NCI-H2196 (cell line): ENCODE measurements around the gene CYP2C19.
"Not testable (repeated sequence)": the region's sequence is repeated elsewhere in the genome, so short reads cannot be mapped to it uniquely, and the experiment has no call there.

Experiments used
- DNase-seq: peaks from one replicate; lab custom pipeline; 2025; ENCODE audit not compliant: unreplicated experiment; lab: John Stamatoyannopoulos, UW

The CYP2C19 gene

GRCh38 chr10:94878649-94879048, 116.2 kb downstream of the CYP2C19 start:
- no peak for DNase-seq

DNA sequence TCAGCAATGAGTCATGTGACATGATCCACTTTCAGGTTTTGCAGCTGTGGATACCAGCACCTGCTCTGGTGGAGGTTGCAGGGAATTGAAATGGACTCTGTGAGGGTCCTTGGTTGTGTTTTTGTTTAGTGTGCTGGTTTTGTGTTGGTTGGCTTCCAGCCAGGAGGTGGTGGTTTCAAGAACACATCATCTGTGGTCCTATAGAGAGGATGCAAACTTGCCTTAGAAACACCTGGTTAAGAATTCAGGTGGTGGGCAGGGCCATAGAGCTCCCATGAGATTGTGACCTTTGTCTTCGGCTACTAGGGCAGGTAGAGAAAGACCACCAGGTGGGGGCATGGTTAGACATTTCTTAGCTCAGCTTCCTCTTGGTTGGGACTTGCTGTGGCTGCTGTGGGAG, 116.7 kb downstream of the CYP2C19 start:
- DNase-seq: no peak

DNA sequence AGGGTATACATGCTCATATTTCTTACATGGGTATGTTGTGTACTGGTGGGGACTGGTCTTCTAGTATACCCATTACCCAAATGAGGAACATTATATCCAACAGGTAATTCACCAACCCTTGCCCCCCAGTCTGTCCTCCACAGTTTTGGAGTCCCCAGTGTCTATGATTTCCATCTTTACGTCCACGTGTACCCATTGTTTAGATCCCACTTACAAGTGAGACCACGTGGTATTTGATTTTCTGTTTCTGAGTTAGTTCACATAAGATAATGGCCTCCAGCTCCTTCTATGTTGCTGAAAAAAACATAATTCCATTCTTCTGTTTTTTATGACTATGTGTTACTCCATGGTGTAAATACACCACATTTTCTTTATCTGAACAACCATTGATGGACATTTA, 126.6 kb downstream of the CYP2C19 start:
- DNase-seq: no peak

GRCh38 chr10:94890264-94891022, 128.0 kb downstream of the CYP2C19 start:
- DNase-seq: no peak

- DNase-seq: not testable (repeated sequence)
Observed at GRCh38 chr10:94898414-94898813, 135.9 kb downstream of the CYP2C19 start.

DNA sequence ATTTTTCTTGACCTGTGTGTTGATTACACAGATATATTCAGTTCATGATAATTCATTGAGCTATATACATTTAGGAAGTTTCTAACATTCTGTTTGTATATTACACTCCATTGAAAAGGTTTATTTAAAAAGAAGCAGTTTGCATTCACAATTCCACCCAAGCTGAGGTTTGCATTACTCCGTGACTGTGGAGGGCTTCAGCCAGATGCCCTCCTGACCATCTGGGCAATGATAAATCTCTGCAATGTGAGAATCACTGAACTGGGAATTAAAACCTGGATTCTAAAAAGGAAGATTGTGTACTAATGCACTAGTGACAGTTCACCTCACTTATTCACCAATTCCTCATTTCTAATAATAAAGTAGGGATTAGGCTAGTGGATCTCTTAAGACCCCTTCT, 139.6 kb downstream of the CYP2C19 start:
- DNase-seq: no peak

GRCh38 chr10:94902570-94902969, 140.1 kb downstream of the CYP2C19 start:
- no peak for DNase-seq
